ENCODE results near the gene L3MBTL4. TPM values are rescaled to one million over a fixed set of nuclear protein-coding genes. Genes with fewer than 3 reads are reported as not detected.

L3MBTL4 gene
- total RNA-seq, 1 experiment from 2014 or later, result 0.87 TPM

DNA sequence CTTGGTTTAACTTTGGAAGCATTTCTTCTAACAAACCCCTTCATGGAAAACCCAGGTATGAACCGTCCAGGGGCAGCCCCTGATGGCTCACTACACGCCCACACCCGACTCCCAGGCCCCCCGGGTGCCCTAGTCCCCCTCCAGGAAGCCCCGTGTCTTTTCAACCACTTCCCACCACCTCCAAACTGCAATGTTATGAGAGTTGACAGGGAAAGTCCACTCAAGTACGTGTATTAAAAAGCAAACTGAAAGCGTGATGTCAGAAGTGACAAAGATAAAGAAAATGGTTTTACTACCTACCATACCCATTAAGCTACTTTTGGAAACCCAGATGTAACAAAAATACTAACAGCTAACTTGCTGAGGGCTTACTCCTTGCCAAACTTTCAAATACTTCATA, 51.5 kb downstream of the L3MBTL4 start:
- no TSS peak for BruUV-seq (replicated peaks)
- no peak overlapping the region for H3K4me3 ChIP-seq (ENCODE audit: low read depth in 2 of 2, low read length in 2 of 2)
- no peaks in the 10 kb centered on the region for H3K4me1 ChIP-seq (ENCODE audit: control insufficient read depth, insufficient read depth, low read length)
- in situ Hi-C loops (cut with HindIII; ENCODE audit: low pct_unique_long_range_greater_than_20kb, low sequenced_read_pairs) (no loop called here), intact Hi-C loops (cut with micrococcal nuclease; ENCODE audit: unreplicated experiment) (no loop called here)
- H3K27me3 ChIP-seq (ENCODE audit: control insufficient read depth, insufficient read depth, low read length), result no peaks in the 10 kb centered on the region
- no peak for DNase-seq (ENCODE audit: low read depth, low spot score)
- ATAC-seq, result no peak
- H3K9me3 ChIP-seq (ENCODE audit: control insufficient read depth, insufficient read depth, low read depth, low read length), result no peaks in the 10 kb centered on the region
- TF ChIP-seq POLR2AphosphoS5 (IDR thresholded peaks at IDR 0.05; ENCODE audit: low read depth, low read length) (no peak), SIN3A (IDR thresholded peaks at IDR 0.05; ENCODE audit: borderline replicate concordance, insufficient read depth, low read depth, low read length) (no peak), TCF7L2 (IDR thresholded peaks at IDR 0.05; ENCODE audit: low read depth, low read length) (no peak)
- TF ChIP-seq, protein P1, sequence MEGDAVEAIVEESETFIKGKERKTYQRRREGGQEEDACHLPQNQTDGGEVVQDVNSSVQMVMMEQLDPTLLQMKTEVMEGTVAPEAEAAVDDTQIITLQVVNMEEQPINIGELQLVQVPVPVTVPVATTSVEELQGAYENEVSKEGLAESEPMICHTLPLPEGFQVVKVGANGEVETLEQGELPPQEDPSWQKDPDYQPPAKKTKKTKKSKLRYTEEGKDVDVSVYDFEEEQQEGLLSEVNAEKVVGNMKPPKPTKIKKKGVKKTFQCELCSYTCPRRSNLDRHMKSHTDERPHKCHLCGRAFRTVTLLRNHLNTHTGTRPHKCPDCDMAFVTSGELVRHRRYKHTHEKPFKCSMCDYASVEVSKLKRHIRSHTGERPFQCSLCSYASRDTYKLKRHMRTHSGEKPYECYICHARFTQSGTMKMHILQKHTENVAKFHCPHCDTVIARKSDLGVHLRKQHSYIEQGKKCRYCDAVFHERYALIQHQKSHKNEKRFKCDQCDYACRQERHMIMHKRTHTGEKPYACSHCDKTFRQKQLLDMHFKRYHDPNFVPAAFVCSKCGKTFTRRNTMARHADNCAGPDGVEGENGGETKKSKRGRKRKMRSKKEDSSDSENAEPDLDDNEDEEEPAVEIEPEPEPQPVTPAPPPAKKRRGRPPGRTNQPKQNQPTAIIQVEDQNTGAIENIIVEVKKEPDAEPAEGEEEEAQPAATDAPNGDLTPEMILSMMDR (IDR thresholded peaks at IDR 0.05), result no peak
- TF ChIP-seq, protein P2, sequence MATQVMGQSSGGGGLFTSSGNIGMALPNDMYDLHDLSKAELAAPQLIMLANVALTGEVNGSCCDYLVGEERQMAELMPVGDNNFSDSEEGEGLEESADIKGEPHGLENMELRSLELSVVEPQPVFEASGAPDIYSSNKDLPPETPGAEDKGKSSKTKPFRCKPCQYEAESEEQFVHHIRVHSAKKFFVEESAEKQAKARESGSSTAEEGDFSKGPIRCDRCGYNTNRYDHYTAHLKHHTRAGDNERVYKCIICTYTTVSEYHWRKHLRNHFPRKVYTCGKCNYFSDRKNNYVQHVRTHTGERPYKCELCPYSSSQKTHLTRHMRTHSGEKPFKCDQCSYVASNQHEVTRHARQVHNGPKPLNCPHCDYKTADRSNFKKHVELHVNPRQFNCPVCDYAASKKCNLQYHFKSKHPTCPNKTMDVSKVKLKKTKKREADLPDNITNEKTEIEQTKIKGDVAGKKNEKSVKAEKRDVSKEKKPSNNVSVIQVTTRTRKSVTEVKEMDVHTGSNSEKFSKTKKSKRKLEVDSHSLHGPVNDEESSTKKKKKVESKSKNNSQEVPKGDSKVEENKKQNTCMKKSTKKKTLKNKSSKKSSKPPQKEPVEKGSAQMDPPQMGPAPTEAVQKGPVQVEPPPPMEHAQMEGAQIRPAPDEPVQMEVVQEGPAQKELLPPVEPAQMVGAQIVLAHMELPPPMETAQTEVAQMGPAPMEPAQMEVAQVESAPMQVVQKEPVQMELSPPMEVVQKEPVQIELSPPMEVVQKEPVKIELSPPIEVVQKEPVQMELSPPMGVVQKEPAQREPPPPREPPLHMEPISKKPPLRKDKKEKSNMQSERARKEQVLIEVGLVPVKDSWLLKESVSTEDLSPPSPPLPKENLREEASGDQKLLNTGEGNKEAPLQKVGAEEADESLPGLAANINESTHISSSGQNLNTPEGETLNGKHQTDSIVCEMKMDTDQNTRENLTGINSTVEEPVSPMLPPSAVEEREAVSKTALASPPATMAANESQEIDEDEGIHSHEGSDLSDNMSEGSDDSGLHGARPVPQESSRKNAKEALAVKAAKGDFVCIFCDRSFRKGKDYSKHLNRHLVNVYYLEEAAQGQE (IDR thresholded peaks at IDR 0.05; ENCODE audit: insufficient read depth in 1 of 2, low read depth in 2 of 2, low read length in 1 of 2), result no peak
- POLR2A ChIA-PET, result no interaction called here
- no peaks in the 10 kb centered on the region for H3K36me3 ChIP-seq (ENCODE audit: control insufficient read depth, insufficient read depth, low read length)
- no peak overlapping the region for H3K27ac ChIP-seq (ENCODE audit: low read length)
- CTCF ChIA-PET, result no interaction called here

DNA sequence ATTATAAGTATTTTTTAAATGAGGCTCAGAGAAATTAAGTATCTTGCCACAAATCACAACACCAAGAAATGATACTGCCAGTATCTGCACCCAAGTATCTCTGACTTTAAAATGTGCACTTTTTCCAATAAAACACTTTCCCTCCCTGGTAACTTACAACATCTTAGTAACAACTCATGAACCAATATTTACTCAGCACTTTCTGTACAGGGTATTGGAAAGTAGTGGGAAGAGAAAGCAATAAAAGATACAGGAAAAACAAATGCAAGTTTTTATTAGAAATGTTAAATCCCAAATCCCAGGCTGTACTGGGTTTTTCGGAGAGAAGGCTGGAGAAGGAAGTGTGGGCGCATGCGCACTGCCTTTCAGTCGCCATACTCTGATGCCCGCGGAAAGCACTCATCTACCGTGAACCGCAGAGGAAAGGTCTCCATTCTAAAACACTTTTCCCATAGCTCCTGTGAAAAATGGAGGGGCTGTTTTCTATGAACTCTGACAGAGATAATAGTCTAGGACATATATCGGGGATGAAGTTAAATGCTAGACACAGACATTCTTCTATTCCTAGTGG, 52.1 kb downstream of the L3MBTL4 start:
- CTCF ChIA-PET, result no interaction called here
- POLR2A ChIA-PET, result no interaction called here
- no TSS peak for BruUV-seq (replicated peaks)
- no peak overlapping the region for H3K4me3 ChIP-seq (ENCODE audit: low read depth in 2 of 2, low read length in 2 of 2)
- TF ChIP-seq POLR2AphosphoS5 (IDR thresholded peaks at IDR 0.05; ENCODE audit: low read depth, low read length) (no peak), SIN3A (IDR thresholded peaks at IDR 0.05; ENCODE audit: borderline replicate concordance, insufficient read depth, low read depth, low read length) (no peak), TCF7L2 (IDR thresholded peaks at IDR 0.05; ENCODE audit: low read depth, low read length) (no peak)
- TF ChIP-seq, protein P1 (IDR thresholded peaks at IDR 0.05), result no peak
- TF ChIP-seq, protein P2 (IDR thresholded peaks at IDR 0.05; ENCODE audit: insufficient read depth in 1 of 2, low read depth in 2 of 2, low read length in 1 of 2), result no peak
- no peak overlapping the region for H3K27ac ChIP-seq (ENCODE audit: low read length)
- DNase-seq (ENCODE audit: low read depth, low spot score) (no peak), ATAC-seq (no peak)
- no peaks in the 10 kb centered on the region for H3K27me3 ChIP-seq (ENCODE audit: control insufficient read depth, insufficient read depth, low read length)
- H3K4me1 ChIP-seq (ENCODE audit: control insufficient read depth, insufficient read depth, low read length), result no peaks in the 10 kb centered on the region
- H3K36me3 ChIP-seq (ENCODE audit: control insufficient read depth, insufficient read depth, low read length), result no peaks in the 10 kb centered on the region
- intact Hi-C loops (cut with micrococcal nuclease; ENCODE audit: unreplicated experiment) (no loop called here), in situ Hi-C loops (cut with HindIII; ENCODE audit: low pct_unique_long_range_greater_than_20kb, low sequenced_read_pairs) (no loop called here)
- no peaks in the 10 kb centered on the region for H3K9me3 ChIP-seq (ENCODE audit: control insufficient read depth, insufficient read depth, low read depth, low read length)

All from Panc1 (cell line).